Fibroblast of mammary gland (primary cell): ENCODE measurements around the gene F7.

ENCODE experiments used
- DNase-seq: peaks from one replicate; pipeline ENCODE4 v3.0.0-alpha.2; 2010; ENCODE audit warnings: low read depth
- H3K4me3 ChIP-seq: 2 replicates; pipeline ENCODE4 v1.5.1; 2011; ENCODE audit warnings: low read depth, mild to moderate bottlenecking, low read length, moderate library complexity; ENCODE audit not compliant: control insufficient read depth
- CTCF ChIP-seq: conservative IDR thresholded peaks from 2 replicates; pipeline ENCODE4 v1.5.1; 2011; ENCODE audit warnings: low read depth, low read length, inconsistent platforms; ENCODE audit not compliant: control insufficient read depth, insufficient read depth

The F7 gene

GRCh38 chr13:113091211-113091771 lies 14.3 kb upstream of the F7 start:
- H3K4me3 ChIP-seq: no peak overlapping the region
- TF ChIP-seq CTCF: no peak
- DNase-seq: no peak

- DNase-seq: no peak
- H3K4me3 ChIP-seq: no peak overlapping the region
- no peak for TF ChIP-seq CTCF
Observed at GRCh38 chr13:113091891-113092775, 13.5 kb upstream of the F7 start.

DNA sequence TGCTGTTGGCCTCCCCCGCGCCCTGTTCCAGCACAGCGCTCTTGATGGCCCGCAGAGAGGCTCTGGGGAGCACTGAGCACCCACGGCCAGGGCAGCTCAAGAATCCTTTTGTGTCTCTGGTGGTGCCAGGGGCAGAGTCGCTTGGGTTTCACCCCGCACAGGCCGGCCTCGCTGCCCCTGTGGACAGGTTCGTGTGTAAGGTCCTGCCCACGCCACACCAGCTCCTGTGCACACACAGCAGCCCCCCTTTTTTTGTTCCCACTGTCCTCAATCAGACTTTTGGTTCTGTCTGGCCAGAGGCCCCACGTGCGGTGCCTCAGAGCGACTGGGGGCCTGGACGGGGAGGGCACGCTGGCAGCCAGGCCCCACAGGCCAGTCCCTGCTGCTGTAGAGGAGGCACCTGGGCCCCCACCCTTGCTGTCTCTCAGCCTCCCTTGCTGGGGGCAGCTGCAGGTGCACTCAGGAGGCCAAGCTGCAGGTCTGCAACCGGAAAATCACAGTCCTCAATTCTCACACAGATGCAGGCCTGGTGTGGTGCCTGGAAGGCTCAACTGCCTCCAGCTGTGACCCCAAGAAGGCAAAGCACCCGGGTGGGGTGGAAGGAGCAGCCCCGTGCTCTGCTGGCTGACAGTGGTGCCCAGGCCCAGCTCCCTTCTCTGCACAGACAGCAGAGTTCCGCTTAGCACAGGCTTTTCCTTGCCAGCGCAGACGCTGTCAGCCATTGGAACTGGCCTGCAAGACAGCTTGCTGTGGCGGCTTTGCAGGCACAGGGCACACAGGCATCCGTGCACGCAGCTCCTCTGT lies 12.6 kb upstream of the F7 start:
- no peak overlapping the region for H3K4me3 ChIP-seq
- DNase-seq: no peak
- no peak for TF ChIP-seq CTCF

DNA sequence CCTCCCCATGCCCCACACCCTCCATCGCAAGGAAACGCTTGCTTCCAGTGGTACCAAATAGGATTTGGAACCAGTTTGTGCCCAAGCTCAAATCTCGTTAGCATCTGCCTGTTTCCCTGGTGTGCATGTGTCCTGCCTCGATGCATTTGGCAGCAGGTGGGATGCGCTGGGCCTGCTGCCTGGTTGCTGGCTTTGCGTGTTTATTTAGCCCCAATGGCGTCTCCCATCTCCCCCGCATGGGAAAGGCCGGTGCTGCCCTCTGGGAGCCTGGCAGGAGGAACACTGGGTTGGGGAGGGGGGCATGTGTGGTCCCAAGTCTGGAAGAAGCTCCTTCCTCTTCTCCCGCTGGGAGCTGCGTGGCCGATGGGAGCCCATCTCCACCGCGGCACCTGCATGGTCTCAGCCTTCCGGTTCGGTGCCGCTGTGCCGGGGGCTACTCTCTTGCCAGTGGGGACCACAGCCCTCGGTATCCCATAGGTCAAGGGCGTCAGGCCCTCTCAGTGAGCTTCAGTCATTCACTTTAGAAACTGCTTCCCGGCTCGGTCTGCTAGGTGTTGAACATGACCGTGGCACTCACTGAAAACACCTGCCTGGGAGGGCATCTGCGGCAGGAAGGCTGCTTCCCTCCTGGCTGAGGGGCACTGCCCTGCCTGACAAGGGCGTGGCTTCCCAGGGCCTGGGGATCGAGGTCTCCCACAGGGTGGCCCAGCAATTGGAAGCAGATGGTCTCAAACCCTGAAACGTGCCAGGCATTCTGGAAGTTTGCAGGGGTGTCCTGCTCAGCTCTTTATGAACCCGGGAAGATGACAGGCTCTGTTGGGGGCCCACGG lies 11.8 kb upstream of the F7 start:
- no peak for TF ChIP-seq CTCF
- DNase-seq: no peak
- H3K4me3 ChIP-seq: no peak overlapping the region

- no peak overlapping the region for H3K4me3 ChIP-seq
- no peak for TF ChIP-seq CTCF
- DNase-seq: no peak
Observed at GRCh38 chr13:113094410-113094800, 11.2 kb upstream of the F7 start.
